NT2/D1 (cell line): Measurements from ENCODE around the gene VEGFD.

Source experiments
- DNase-seq: peaks from one replicate; pipeline ENCODE4 v3.0.0-alpha.2; 2011; ENCODE audit warnings: low read depth, low spot score
- H3K27me3 ChIP-seq: 2 replicates; pipeline ENCODE4 v1.6.0; 2011; ENCODE audit warnings: mild to moderate bottlenecking; ENCODE audit not compliant: insufficient read length, insufficient read depth
- H3K36me3 ChIP-seq: 2 replicates; pipeline ENCODE4 v1.6.1; 2011; ENCODE audit warnings: mild to moderate bottlenecking, low read length, mixed read lengths; ENCODE audit not compliant: insufficient read depth, insufficient read length
- H3K4me1 ChIP-seq: 2 replicates; pipeline ENCODE4 v1.5.1; 2011; ENCODE audit not compliant: insufficient read depth, insufficient read length
- H3K4me3 ChIP-seq: 2 replicates; pipeline ENCODE4 v1.5.1; 2011; ENCODE audit warnings: low read depth; ENCODE audit not compliant: insufficient read length
- H3K9ac ChIP-seq: 2 replicates; pipeline ENCODE4 v1.6.0; 2011; ENCODE audit warnings: low read depth; ENCODE audit not compliant: insufficient read length
- H3K9me3 ChIP-seq: 2 replicates; pipeline ENCODE4 v1.5.1; 2011; ENCODE audit warnings: mild to moderate bottlenecking, low read length; ENCODE audit not compliant: insufficient read depth
- SUZ12 ChIP-seq: IDR thresholded peaks from 2 replicates; pipeline ENCODE4 v1.6.1; 2011; ENCODE audit not compliant: insufficient read length, insufficient read depth; ENCODE audit errors: extremely low read depth
- YY1 ChIP-seq: IDR thresholded peaks from 2 replicates; pipeline ENCODE4 v1.6.1; 2011; ENCODE audit not compliant: insufficient read length, insufficient read depth
- ZNF274 ChIP-seq: IDR thresholded peaks from 2 replicates; pipeline ENCODE4 v1.6.1; 2011; ENCODE audit warnings: mild to moderate bottlenecking, low read depth, low read length

Gene VEGFD

GRCh38 chrX:15413101-15413500 lies 28.9 kb upstream of the VEGFD start:
- H3K4me1 ChIP-seq = no peaks in the 10 kb centered on the region
- peaks cover 7% of the 10 kb centered on the region for H3K9me3 ChIP-seq
- no peak for DNase-seq
- H3K27me3 ChIP-seq = no peaks in the 10 kb centered on the region
- no peak overlapping the region for H3K4me3 ChIP-seq
- no peak overlapping the region for H3K9ac ChIP-seq
- peaks cover 3% of the 10 kb centered on the region for H3K36me3 ChIP-seq
- TF ChIP-seq YY1 (no peak), ZNF274 (no peak), SUZ12 (no peak)

GRCh38 chrX:15410947-15411346 lies 26.7 kb upstream of the VEGFD start:
- H3K27me3 ChIP-seq = no peaks in the 10 kb centered on the region
- no peak overlapping the region for H3K9ac ChIP-seq
- DNase-seq = no peak
- no peaks in the 10 kb centered on the region for H3K4me1 ChIP-seq
- no peaks in the 10 kb centered on the region for H3K9me3 ChIP-seq
- TF ChIP-seq YY1 (no peak), SUZ12 (no peak), ZNF274 (no peak)
- no peak overlapping the region for H3K4me3 ChIP-seq
- H3K36me3 ChIP-seq = peaks cover 3% of the 10 kb centered on the region

- TF ChIP-seq ZNF274 (no peak), SUZ12 (no peak), YY1 (no peak)
- Histone ChIP-seq H3K9me3 (no peaks in the 10 kb centered on the region), H3K4me3 (no peak overlapping the region)
Measured at GRCh38 chrX:15410430-15410829, 26.2 kb upstream of the VEGFD start.

GRCh38 chrX:15405846-15406245 lies 21.6 kb upstream of the VEGFD start:
- no peak for DNase-seq
- H3K4me1 ChIP-seq = peaks cover 2% of the 10 kb centered on the region
- no peaks in the 10 kb centered on the region for H3K9me3 ChIP-seq
- peaks cover 2% of the 10 kb centered on the region for H3K36me3 ChIP-seq
- H3K4me3 ChIP-seq = no peak overlapping the region
- H3K9ac ChIP-seq = no peak overlapping the region
- TF ChIP-seq SUZ12 (no peak), ZNF274 (no peak), YY1 (no peak)
- H3K27me3 ChIP-seq = no peaks in the 10 kb centered on the region

More at GRCh38 chrX:15410430-15410829, 26.2 kb upstream of the VEGFD start:
- Histone ChIP-seq H3K27me3 (no peaks in the 10 kb centered on the region), H3K4me1 (no peaks in the 10 kb centered on the region), H3K9ac (no peak overlapping the region), H3K36me3 (peaks cover 3% of the 10 kb centered on the region)
- no peak for DNase-seq

GRCh38 chrX:15404401-15405096 lies 20.3 kb upstream of the VEGFD start:
- DNase-seq = no peak
- Histone ChIP-seq H3K36me3 (peaks cover 2% of the 10 kb centered on the region), H3K27me3 (no peaks in the 10 kb centered on the region), H3K9ac (no peak overlapping the region), H3K4me1 (peaks cover 2% of the 10 kb centered on the region), H3K9me3 (no peaks in the 10 kb centered on the region; the same call in 1 of the 2 replicates), H3K4me3 (no peak overlapping the region)
- TF ChIP-seq ZNF274 (no peak), SUZ12 (no peak)

GRCh38 chrX:15401378-15401777 lies 17.2 kb upstream of the VEGFD start:
- H3K36me3 ChIP-seq = peaks cover 2% of the 10 kb centered on the region
- no peak overlapping the region for H3K9ac ChIP-seq
- H3K4me1 ChIP-seq = peaks cover 2% of the 10 kb centered on the region
- H3K4me3 ChIP-seq = no peak overlapping the region
- TF ChIP-seq ZNF274 (no peak), YY1 (no peak), SUZ12 (no peak)
- H3K9me3 ChIP-seq = no peaks in the 10 kb centered on the region; the same call in 1 of the 2 replicates
- DNase-seq = no peak
- H3K27me3 ChIP-seq = no peaks in the 10 kb centered on the region

- TF ChIP-seq ZNF274 (no peak), YY1 (no peak)
- H3K4me1 ChIP-seq = peaks cover 2% of the 10 kb centered on the region
- H3K4me3 ChIP-seq = no peak overlapping the region
- no peaks in the 10 kb centered on the region for H3K27me3 ChIP-seq
- peaks cover 8% of the 10 kb centered on the region for H3K36me3 ChIP-seq
- no peaks in the 10 kb centered on the region; the same call in 1 of the 2 replicates for H3K9me3 ChIP-seq
- no peak for DNase-seq
- no peak overlapping the region for H3K9ac ChIP-seq
Measured at GRCh38 chrX:15399962-15400391, 15.8 kb upstream of the VEGFD start.
